UCSD-AML1 (cell line): ENCODE data around the gene FCGR3A.
"Not testable (repeated sequence)": the region's sequence is repeated elsewhere in the genome, so short reads cannot be mapped to it uniquely, and the experiment has no call there.

Experiments used
- DNase-seq: peaks from one replicate; lab custom pipeline; 2025; ENCODE audit not compliant: unreplicated experiment; lab: John Stamatoyannopoulos, UW

The FCGR3A gene

DNA sequence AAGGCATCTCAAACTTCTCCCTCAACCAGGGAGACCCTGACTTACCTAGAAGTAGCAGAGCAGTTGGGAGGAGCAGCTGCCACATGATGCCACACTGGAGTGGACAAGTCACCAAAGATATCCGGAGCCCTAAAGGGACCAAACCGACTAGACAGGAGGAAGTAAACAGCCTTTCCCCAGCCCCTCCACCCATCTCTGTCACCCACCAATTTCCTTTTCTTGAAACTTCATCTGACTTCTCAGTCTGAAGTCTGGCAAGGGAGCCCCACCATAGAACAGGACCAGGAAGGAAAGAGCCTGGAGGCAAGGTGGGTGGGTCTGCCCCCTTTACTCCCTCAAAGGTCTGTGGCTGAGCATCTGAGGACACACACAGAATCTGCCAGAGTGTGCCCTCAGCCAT, at the start of gene FCGR3A:
TSS of gene FCGR3A (minus strand) at position 167 of the 400 bp plus-strand sequence. CDS start at position 85, 82 bp downstream.
- no peak for DNase-seq

DNA sequence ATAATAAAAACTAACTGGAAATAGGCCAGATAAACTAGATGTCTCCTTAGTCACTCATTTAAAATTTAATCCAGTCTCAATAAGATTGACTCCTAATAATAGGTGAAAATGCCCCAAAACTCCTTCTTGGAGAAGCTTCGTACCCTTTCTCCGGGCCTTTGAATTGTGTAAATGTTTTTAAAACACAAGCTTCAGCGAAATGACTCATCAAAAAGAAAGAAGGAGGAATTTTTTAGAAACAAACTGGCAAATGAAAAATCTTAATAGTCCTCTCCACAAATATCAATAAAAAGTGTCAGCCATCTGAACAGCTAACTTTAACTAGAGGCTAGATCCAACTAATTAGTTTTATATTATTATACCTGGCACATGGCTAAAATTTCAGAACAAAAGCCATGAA, 47.5 kb upstream of the FCGR3A start:
- DNase-seq = not testable (repeated sequence)

DNA sequence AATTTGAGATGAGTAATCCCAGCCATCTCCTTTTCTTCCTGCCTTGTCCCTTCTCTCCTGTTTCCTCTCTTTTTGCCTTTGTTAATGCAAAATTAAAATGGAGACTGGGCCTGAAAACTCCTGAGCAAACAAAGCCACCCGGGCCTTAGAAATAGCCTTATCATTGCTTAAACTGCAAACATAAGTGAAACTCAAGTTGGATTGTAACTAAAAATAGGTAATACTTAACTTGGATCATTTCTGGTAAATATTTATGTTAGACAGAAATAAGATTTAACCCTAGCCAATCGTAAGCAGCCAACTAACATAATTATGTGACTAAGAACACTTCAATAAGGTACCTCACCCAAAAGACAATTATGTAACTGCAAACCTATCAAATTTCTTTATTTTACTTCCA, 46.0 kb upstream of the FCGR3A start:
- not testable (repeated sequence) for DNase-seq

DNA sequence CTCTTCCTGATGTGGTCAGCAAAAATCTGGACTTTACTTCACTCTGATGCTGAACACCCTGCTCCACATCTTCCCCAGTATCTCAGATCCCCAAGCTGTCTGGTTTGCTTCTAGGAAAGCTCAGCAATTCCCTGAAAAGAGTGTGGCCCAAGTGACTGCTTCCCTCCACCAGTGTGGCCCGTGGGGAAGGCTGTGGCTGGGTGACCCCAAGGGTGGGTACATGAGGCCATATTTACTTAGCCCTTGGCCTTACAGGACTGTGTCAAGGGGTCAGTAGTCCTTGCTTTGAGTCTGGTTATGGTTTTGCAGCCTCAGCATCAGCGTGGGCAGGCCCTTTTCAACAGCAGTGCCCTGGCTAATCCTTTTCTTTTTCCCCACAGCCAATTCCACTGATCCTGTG, 45.6 kb upstream of the FCGR3A start:
- DNase-seq = not testable (repeated sequence)

- DNase-seq = not testable (repeated sequence)
Measured at GRCh38 chr1:161594269-161594984, 44.8 kb upstream of the FCGR3A start.

GRCh38 chr1:161593092-161593755, 43.6 kb upstream of the FCGR3A start:
- DNase-seq = not testable (repeated sequence)

DNA sequence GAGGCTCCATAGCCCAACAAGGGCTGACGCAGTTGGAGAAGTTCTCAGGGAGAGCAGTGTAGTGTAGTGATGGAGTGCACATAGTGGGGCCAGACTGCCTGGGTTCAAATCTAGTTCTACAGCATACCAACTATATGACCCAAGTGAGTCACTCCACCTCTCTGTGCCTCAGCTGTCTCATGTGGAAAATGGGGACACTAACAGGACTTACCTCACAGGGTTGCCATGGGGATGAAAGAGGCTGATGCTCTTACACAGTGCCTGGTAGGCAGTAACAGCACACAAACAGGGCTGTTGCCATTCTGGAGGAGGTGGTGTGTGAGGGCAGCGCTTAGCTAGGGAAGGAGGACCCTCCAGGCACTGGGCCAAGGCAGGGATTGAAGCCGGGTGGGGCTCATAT, 43.0 kb upstream of the FCGR3A start:
- not testable (repeated sequence) for DNase-seq

DNA sequence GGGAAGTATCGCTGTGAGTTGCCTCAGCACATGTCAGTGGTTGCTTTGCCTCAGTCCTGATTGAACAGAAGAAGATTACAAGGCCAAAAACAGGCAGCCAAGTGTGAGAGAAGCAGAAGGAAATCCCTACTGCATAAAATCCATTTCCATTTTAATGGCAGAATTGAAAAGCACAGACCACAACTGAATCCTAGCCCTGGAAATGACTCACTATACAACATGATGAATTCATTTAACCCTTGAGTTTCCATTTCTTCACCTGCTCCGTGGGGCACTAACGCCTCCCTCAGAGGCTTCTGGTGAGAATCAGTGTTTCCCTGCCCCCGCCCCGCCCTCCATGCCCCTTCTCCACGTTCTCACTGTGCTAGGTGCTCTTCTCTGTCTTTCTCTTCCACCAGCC, 40.3 kb upstream of the FCGR3A start:
- DNase-seq = not testable (repeated sequence)

- not testable (repeated sequence) for DNase-seq
Measured at GRCh38 chr1:161589365-161589764, 39.7 kb upstream of the FCGR3A start.

DNA sequence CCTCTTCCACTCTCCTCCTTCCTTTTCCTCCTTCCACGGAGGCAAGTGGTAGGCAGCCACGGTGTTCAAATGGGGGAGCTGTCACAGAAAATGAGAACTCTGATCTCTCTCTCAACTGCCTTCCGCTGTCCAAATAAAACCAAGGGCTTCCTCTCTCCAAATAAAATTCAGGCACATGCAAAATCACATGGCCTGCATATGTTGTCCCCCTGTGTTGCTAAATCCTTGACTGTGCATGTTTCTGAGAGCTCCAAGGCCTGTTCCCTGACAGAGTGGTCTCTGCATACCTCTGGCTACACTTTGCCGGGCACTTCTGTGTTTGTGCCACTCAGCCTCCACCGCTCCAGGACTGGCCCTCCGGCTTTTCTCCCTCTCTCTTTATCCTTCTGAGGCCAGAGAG, 39.0 kb upstream of the FCGR3A start:
- not testable (repeated sequence) for DNase-seq

GRCh38 chr1:161582882-161583281, 33.3 kb upstream of the FCGR3A start:
- not testable (repeated sequence) for DNase-seq

GRCh38 chr1:161580879-161581537, 31.4 kb upstream of the FCGR3A start:
- DNase-seq = not testable (repeated sequence)

DNA sequence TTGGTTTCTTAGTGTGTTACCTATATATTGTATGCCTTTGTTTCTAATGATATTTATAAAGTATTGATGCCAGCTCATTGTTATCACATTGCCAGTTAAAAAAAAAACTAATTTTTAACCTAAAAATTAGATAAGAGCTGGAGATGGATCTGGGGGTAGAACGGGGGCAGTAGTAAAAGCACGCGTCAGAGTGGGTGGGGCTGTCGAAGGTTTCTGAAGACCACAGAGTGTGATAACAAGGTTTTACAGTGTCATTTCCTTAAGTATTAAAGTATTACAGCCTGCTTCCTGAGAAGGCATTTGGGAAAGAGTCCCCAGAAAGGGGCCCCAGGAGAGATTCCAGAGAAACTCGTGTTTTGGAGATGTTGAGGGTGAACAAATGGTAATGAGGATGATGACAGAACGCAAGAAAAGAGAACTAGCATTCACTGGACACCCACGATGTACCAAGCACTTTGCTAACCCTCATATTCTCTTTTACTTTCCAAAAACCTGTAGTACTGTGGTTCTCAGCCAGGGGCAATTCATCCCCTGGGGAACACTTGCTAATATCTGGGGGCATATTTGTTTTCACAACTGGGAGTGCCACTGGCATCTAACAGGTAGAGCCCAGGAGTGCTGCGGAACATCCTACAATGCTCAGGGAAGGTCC, 30.4 kb upstream of the FCGR3A start:
- DNase-seq = not testable (repeated sequence)

DNA sequence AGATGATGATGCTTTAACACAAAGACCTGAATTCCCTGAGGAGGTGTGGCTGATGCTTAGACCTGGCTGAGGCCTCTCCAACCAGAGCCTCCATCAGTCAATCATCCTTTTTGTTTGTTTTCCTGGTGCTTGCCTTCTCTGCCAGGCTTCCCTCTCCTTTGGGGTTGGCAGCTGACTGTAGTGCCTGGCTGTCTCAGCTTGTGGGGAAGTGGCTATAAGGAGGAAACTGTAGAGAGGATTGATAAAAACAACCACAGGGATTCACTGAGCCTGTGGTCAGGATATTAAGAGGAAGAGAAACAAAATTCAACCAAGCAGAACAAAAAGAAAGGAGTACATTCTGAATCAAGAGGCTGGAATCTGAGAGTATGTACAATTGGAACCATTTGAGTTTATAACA, 27.1 kb upstream of the FCGR3A start:
- not testable (repeated sequence) for DNase-seq

- DNase-seq = not testable (repeated sequence)
Measured at GRCh38 chr1:161571703-161572102, 22.1 kb upstream of the FCGR3A start.

DNA sequence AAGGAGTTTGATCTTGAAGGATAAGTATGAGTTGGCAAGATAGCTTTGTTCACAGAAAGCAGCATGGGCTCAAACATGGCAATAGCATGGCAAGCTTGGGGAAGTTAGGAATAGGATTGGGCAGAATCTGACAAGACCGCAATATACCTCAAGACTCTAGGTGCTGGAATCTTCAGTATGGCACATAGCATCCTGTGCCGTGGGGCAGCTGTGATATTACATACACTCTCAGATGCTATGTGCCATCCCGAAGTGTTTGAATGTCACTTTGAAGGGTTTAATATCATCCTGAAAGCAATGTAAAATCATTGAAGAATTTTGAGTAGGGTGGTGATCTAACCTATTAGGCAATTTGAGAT, 17.0 kb upstream of the FCGR3A start:
- not testable (repeated sequence) for DNase-seq

DNA sequence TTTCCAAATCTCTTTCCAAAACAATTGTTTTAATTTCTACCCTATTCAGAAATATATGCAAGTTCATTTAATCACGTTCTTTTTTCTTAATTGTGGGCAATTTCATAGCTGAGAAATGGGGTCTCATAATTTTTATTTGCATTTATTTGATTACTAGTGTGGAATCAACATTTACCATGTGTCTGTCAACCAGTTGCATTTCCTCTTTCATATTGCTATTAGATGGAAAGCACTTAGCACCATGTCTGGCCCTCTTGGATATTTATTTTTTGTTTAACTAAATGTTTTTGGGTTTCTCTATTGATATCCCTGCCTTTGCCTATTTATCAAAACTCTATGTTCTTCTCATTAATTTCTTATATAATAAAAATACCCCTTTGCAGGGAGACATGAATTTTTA, 13.9 kb upstream of the FCGR3A start:
- DNase-seq = not testable (repeated sequence)

DNA sequence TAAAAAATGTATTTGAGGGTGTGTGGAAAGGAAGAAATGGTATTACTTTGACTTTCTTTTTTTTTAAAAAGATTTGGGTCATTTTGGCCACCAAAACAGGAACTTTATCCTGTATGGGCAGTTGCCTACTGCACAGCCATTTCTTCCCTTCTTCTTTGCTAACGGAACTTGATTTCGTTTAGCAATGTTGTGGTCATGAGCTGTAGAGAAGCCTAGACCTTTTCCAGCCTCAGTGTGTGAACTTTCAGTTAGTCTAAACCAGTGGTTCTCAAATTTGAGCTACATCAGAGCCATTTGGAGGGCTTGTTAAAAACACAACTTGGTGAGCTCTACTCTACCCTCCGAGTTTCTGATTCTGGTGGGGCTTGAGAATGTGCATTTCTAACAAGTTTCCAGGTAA, 12.8 kb upstream of the FCGR3A start:
- not testable (repeated sequence) for DNase-seq

DNA sequence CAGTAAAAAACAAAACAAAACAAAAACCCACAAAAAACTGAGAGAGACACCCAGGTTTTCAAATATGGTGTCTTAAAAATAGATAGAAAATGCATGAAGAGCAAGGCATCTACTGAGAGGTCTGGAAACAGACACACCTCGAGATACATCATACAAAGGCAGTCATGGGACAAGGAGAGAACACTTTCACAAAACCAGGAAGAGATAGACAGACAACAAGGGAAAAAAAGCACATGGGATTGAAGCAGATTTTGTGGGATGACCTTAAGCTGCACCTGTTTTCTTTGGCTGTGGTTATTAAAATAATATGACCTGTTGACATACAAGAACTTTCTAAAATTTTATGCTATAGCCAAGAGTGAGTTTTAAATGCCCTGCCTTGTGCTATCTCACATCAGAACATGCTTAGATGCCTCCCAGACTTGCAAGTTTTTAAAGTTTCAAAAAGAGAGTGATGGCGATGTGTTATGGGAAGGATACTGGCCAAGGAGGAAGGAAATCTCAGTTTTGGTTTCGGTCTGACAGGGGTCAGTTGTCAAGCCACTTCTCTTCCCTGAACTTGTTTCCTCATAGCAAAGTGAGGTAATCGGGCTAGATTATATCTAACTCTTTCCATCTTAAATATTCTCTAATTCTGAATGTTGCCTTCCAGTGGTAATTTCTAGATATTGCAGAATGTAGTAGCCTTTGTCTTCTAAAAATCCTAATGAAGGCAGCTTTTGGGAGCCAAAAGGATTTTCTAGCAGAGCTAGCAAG, 11.5 kb upstream of the FCGR3A start:
- not testable (repeated sequence) for DNase-seq
